Adipose tissue (tissue), 3 donors: Measurements from ENCODE around the gene GINS1. TPM values are rescaled to one million over a fixed set of nuclear protein-coding genes. Genes with fewer than 3 reads are reported as not detected.
"Not testable (repeated sequence)": the region's sequence is repeated elsewhere in the genome, so short reads cannot be mapped to it uniquely, and the experiment has no call there.

ENCODE experiments used
- H3K27ac ChIP-seq: one replicate; pipeline ENCODE4 v1.5.1; 2013; ENCODE audit warnings: low read depth, low read length
- WGBS, 3 donors: extraction: QIAGEN DNeasy Blood & Tissue Kit; methylation state at CpG; one replicate each; pipeline ENCODE4 v1.1.7; 2013; 5-methylcytosine and 5-hydroxymethylcytosine counted together
- polyA plus RNA-seq, 3 donors: library from polyadenylated mRNA; stranded (reverse); fragments of 200-250 nt; gene quantifications; one replicate each; pipeline ENCODE4 v1.2.3, GENCODE V29; 2013
- donor health status: healthy with polysubstance abuse.
- donor health status: Bipolar disorder and iron deficiency.
- donor health status: healthy.

The GINS1 gene
- polyA plus RNA-seq, 3 donors, result 0.23 to 0.34 (median 0.24) TPM

GRCh38 chr20:25466846-25467245 is 59.4 kb downstream of the GINS1 start:
- 85 to 91% (median 90%) methylated on average over 7 of the region's 7 CpGs for WGBS, 3 donors

GRCh38 chr20:25467441-25467840 is 60.0 kb downstream of the GINS1 start:
- H3K27ac ChIP-seq, result no peak overlapping the region
- 88 to 91% (median 90%) methylated on average over 8 of the region's 8 CpGs for WGBS, 3 donors

More at GRCh38 chr20:25466846-25467245, 59.4 kb downstream of the GINS1 start:
- H3K27ac ChIP-seq, result no peak overlapping the region

DNA sequence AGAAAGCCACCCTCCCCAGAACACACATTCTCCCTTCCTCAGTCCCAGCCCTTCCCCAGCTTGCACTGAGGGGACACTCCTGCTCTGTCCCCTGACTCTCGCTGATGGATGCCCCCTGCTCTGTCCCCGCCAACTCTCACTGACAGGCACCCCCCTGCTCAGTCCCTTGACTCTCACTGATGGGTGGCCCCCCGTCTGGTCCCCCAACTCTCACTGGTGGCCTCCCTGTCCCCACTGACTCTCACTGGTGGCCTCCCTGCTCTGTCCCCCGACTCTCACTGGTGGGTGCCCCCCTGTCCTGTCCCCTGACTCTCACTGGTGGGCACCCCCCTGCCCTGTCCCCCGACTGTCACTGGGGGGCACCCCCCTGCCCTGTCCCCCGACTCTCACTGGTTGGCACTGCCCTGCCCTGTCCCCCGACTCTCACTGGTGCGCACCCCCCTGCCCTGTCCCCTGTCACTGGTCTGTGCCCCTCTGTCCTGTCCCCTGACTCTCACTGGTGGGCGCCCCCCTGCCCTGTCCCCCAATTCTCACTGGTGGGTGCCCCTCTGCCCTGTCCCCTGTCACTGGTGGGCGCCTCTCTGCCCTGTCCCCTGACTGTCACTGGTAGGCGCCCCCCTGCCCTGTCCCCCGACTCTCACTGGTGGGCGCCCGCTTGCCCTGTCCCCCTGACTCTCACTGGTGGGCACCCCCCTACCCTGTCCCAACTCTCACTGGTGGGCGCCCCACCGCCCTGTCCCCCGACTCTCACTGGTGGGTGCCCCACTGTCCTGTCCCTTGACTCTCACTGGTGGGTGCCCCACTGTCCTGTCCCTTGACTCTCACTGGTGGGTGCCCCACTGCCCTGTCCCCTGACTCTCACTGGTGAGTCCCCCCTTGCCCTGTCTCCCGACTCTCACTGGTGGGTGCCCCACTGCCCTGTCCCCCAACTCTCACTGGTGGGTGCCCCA is 60.9 kb downstream of the GINS1 start:
- H3K27ac ChIP-seq, result no peak overlapping the region
- 95 to 97% (median 96%) methylated on average over 12 to 18 of the region's 18 CpGs for whole genome bisulfite sequencing, 3 donors

GRCh38 chr20:25469558-25469957 is 62.1 kb downstream of the GINS1 start:
- H3K27ac ChIP-seq, result no peak overlapping the region
- 81 to 85% (median 84%) methylated on average over 13 of the region's 13 CpGs for WGBS, 3 donors

- no peak overlapping the region for H3K27ac ChIP-seq
- WGBS, 3 donors, result 43 to 70% (median 66%) methylated on average over 13 of the region's 13 CpGs
These were observed 62.6 kb downstream of the GINS1 start for GRCh38 chr20:25470045-25470444.

- no peak overlapping the region for H3K27ac ChIP-seq
- WGBS, 3 donors, result 92 to 94% (median 93%) methylated on average over 7 of the region's 7 CpGs
These were observed 63.5 kb downstream of the GINS1 start for GRCh38 chr20:25471020-25471419.

DNA sequence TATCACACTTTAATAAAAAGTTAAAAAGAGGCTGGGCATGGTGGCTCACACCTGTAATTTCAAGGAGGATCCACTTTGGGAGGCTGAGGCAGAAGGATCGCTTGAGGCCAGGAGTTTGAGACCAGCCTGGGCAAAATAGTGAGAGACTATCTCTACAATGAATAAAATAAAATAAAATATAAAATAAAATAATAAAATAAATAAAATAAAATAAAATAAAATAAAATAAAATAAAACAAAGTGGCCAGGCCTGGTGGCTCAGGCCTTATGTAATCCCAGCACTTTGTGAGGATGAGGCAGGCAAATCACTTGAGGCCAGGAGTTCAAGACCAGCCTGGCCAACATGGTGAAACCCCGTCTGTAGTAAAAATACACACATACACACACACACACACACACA is 65.8 kb downstream of the GINS1 start:
- H3K27ac ChIP-seq, result not testable (repeated sequence)
- WGBS, 3 donors, result 94 to 100% (median 100%) methylated on average over 2 of the region's 2 CpGs

DNA sequence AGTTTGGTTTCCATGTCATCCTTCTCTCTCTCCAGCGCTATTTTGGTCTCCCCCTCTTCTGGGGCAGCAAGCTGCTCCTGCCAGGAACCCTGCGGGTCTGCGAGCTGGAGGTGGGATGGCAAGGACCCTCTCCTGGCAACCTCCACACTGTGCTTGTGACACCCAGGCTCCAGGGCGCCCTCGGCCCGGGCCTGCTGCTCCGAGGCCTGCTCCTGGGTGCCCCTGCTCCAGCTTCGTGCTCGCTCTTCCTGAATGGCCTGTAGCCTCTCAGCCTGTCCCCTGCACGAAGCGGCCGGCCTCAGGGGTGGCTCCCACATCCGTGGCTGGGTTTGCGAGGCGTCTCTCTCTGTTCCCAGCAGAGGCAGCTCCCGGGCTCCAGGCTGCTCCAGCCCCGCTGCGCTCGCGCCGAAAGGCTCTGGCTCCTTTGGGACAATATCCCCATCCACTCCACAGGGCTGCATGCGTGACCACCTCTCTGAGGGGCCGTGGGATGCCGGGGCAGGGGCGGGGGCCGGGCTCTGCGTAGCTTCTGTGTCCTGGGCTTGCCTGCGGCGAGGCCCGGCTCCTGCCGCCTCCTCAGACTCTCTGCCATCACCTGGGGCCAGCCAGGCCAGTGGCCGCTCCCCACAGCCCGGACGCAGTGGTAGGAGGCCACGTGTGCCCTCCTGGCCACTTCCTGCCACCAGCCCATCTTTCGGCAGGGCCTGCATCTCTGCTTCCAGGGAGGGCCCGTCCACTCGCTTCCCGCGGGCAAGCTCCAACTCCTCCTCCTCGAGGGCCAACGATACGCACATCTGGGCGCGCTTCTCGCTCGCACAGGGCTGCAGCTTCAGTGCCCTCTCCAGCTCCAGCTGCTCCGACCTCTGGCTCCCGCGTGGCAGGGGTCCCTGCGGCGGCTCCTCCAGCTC is 68.9 kb downstream of the GINS1 start:
- WGBS, 3 donors, result 93 to 95% (median 94%) methylated on average over 47 to 52 of the region's 52 CpGs

DNA sequence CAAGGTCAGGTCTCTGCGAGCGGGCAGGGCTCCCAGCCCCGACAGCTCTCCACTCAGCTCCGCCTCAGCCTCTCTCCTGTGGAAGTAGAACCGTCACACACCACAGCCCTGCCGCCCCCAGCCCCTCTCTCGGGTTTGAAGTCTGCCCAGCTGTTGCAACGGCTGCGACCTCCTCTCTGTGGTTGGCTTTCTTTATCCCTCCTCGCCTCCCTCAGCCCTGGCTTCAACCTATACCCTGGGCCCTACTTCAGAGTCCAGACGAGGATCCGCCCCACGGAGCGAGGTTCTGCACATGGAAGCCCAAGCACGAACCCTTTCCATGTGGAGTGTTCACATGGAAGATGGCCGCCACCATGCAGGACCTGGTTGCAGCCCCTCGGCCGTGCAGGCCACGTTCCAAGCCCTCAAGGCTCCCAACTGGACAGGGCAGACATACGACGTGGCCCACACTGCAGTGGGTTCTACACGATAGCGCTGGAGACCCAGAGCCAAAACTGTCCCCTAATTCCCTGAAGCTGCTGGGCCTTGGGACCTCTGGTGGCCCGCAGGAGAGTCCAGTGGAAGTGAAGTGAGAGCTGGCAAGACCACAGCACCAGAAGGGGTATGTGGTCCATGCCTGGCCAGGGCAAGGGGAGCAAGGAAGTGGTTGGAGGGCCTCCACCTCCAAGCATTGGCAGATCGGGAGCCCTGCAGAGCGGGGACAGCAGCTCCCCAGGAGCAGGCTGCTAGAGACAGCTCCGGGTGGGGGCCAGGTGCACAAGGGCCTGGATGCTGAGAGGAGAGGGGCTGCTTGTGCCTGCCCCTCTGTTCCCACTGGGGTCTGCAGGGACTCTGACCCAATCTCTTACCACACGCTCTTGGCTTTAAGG is 69.8 kb downstream of the GINS1 start:
- no peak overlapping the region for H3K27ac ChIP-seq
- WGBS, 3 donors, result 90 to 92% (median 92%) methylated on average over 28 of the region's 28 CpGs

More for the DNA sequence above, 68.9 kb downstream of the GINS1 start:
- H3K27ac ChIP-seq, result no peak overlapping the region

DNA sequence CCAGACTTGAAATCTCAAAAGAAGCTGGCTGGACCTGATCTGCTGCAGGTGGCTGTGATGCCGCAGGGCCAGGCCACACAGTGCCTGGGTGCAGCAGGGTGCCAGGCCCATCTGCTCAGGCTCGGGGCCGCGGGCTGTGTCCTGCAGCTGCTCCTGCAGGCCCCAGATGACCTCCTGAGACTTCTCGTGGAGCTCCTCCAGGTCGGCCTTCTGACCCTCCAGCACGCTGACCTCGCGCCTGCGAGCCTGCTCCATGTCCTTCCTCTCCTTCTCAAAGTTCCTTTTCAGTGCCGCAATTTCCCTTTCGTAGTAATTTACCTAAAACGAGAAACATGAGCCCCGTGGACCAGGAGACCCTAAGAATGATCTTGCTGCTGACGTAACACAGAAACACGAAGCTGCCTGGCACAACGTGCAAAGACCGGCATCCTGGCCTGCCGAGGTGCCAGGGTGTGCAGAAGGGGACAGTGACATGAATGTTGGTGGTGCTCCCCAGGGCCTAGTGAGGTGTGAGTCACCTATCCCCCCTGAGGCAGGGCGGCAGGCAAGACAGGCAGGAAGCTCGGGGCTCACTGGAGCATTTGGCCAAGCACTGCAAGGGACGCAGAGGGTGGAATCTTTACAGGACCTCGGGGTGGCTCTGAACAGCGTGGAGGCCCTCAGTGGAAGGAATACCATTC is 71.6 kb downstream of the GINS1 start:
- H3K27ac ChIP-seq, result no peak overlapping the region
- 88 to 93% (median 89%) methylated on average over 24 of the region's 24 CpGs for WGBS, 3 donors

GRCh38 chr20:25479638-25480037 is 72.2 kb downstream of the GINS1 start:
- WGBS, 3 donors, result 83 to 91% (median 86%) methylated on average over 5 of the region's 5 CpGs
- no peak overlapping the region for H3K27ac ChIP-seq

- no peak overlapping the region for H3K27ac ChIP-seq
- 92 to 95% (median 95%) methylated on average over 7 of the region's 7 CpGs for WGBS, 3 donors
These were observed 72.7 kb downstream of the GINS1 start for GRCh38 chr20:25480156-25480555.

- 90 to 93% (median 91%) methylated on average over 9 of the region's 9 CpGs for whole genome bisulfite sequencing, 3 donors
- no peak overlapping the region for H3K27ac ChIP-seq
These were observed 73.3 kb downstream of the GINS1 start for GRCh38 chr20:25480797-25481196.

GRCh38 chr20:25481235-25481917 is 73.9 kb downstream of the GINS1 start:
- H3K27ac ChIP-seq, result no peak overlapping the region
- WGBS, 3 donors, result 91 to 94% (median 93%) methylated on average over 9 to 11 of the region's 11 CpGs

DNA sequence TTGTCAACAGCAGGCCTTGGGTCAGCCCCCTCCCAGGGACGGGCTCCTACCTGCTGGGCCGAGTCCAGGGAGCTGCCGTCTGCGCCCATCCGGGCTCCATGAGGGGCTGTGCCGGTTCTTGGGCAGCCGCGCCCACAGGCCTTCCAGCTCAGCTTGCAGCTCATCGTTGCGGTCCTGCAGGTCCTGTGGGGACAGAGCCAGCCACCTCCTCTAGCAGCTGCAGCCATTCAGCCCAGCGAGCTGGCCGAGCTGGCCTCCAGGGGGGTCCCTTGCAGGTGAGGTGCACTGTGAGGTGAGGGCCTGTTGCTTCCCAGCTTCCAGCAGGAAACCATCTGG is 74.4 kb downstream of the GINS1 start:
- 91 to 92% (median 92%) methylated on average over 12 of the region's 12 CpGs for WGBS, 3 donors
- no peak overlapping the region for H3K27ac ChIP-seq

DNA sequence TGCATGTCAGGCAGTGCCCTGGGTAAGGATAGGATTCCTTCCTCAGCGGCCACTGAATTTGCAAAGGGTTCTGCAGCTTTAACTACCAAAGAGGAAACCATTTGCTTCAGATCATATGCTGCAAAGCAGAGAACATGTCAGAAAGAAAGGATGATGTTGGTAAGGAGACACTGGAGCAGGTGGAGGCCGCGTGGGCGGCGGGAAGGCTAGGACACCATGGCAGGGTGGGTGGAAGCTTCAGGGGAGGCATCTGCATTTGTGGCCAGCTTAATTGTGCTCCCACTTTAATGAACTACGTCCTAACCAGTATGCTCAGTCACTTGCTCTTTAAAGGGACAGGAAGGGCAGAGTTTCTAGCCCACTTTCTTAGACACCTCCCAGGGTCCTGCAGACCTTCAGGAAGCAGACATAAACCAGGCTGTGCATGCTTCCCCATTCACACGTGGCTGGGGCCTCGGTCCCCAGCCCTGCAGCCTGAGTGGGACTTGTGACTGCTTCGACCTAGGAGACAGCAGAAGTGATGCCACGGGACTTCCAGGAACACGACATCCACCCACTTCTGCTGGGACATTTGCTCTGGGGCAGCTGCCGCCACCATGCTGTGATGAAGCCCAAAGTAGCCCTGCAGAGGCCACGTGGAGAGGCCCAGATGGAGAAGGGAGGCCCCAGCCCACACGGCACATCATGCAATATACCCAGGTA is 76.1 kb downstream of the GINS1 start:
- WGBS, 3 donors, result 79 to 87% (median 80%) methylated on average over 14 of the region's 14 CpGs
- H3K27ac ChIP-seq, result no peak overlapping the region
